ENCODE measurements around the gene NF1.

GRCh38 chr17:31413874-31414549 lies 319.2 kb downstream of the NF1 start:
- TF ChIP-seq, protein P1, sequence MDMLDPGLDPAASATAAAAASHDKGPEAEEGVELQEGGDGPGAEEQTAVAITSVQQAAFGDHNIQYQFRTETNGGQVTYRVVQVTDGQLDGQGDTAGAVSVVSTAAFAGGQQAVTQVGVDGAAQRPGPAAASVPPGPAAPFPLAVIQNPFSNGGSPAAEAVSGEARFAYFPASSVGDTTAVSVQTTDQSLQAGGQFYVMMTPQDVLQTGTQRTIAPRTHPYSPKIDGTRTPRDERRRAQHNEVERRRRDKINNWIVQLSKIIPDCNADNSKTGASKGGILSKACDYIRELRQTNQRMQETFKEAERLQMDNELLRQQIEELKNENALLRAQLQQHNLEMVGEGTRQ (IDR thresholded peaks at IDR 0.05; ENCODE audit: borderline replicate concordance, low read depth, low read length) = no peak
- TF ChIP-seq CTCF (IDR thresholded peaks at IDR 0.05) (no peak), RCOR1 (IDR thresholded peaks at IDR 0.05; ENCODE audit: low read length) (no peak), ELF1 (IDR thresholded peaks at IDR 0.05) (no peak), TAF1 (IDR thresholded peaks at IDR 0.05; ENCODE audit: borderline replicate concordance, low read depth, low read length) (no peak), CHD2 (IDR thresholded peaks at IDR 0.05; ENCODE audit: low read length, partially characterized antibody) (no peak), POLR2AphosphoS5 (IDR thresholded peaks at IDR 0.05; ENCODE audit: low read depth, low read length) (no peak), EP300 (IDR thresholded peaks at IDR 0.05; ENCODE audit: borderline replicate concordance in 1 of 2, low read depth in 1 of 2, low read length in 1 of 2) (no peak), SMC3 (IDR thresholded peaks at IDR 0.05; ENCODE audit: low read depth, low read length) (no peak)
